Liver (tissue), 3 donors: ENCODE data around the gene ASB5.

Experiments used
- CTCF ChIP-seq: fragments of 150-350 bp; IDR thresholded peaks from 2 replicates; pipeline ENCODE4 v1.5.1; 2017; ENCODE audit warnings: improper control_type of control experiment, low read depth, low read length; ENCODE audit not compliant: missing input control
- FOXA1 ChIP-seq: IDR thresholded peaks from 2 replicates; pipeline ENCODE4 v1.6.1; 2016; ENCODE audit warnings: antibody characterized with exemption
- FOXA2 ChIP-seq: IDR thresholded peaks from 2 replicates; pipeline ENCODE4 v1.6.1; 2016; ENCODE audit warnings: antibody characterized with exemption
- HNF4G ChIP-seq: IDR thresholded peaks from 2 replicates; pipeline ENCODE4 v1.6.1; 2016; ENCODE audit warnings: antibody characterized with exemption
- RAD21 ChIP-seq, 2 donors: IDR thresholded peaks; 2 replicates each; pipeline ENCODE4 v1.6.1; 2016; ENCODE audit warnings: antibody characterized with exemption in 2 of 2, mild to moderate bottlenecking in 2 of 2
- donor health status: healthy.
- donor health status: healthy.

GRCh38 chr4:176258135-176258534, 10.9 kb downstream of the ASB5 start:
- TF ChIP-seq CTCF (no peak), RAD21 (IDR thresholded peaks at IDR 0.05) (no peak), HNF4G (no peak), FOXA1 (no peak), FOXA2 (no peak)
